DOHH2 (cell line): Measurements from ENCODE around the gene EGLN1.

Source experiments
- H3F3A ChIP-seq: fragments of 200-600 bp; sonication (generic), shearing (Covaris generic); 2 replicates; pipeline ENCODE4 v1.6.0; 2016; ENCODE audit warnings: antibody characterized with exemption, mild to moderate bottlenecking; ENCODE audit not compliant: control insufficient read depth, insufficient read depth
- H3K27ac ChIP-seq: fragments of 200-600 bp; sonication (generic); 2 replicates; pipeline ENCODE4 v1.5.1; 2014; ENCODE audit warnings: low read depth, mild to moderate bottlenecking, low read length, moderate library complexity
- H3K27me3 ChIP-seq: fragments of 200-600 bp; sonication (generic); 2 replicates; pipeline ENCODE4 v1.6.1; 2014; ENCODE audit warnings: mild to moderate bottlenecking, low read length, mixed read lengths; ENCODE audit not compliant: control insufficient read depth
- H3K36me3 ChIP-seq: fragments of 200-600 bp; sonication (generic); 2 replicates; pipeline ENCODE4 v1.6.1; 2014; ENCODE audit warnings: mild to moderate bottlenecking, low read length, moderate library complexity, mixed read lengths; ENCODE audit not compliant: control insufficient read depth
- H3K4me1 ChIP-seq: fragments of 200-600 bp; sonication (generic); 2 replicates; pipeline ENCODE4 v1.6.1; 2014; ENCODE audit warnings: mild to moderate bottlenecking, low read length, mixed read lengths; ENCODE audit not compliant: control insufficient read depth
- H3K4me2 ChIP-seq: fragments of 200-600 bp; sonication (generic); 2 replicates; pipeline ENCODE4 v1.6.0; 2014; ENCODE audit warnings: mild to moderate bottlenecking, low read length, moderate library complexity
- H3K4me3 ChIP-seq: fragments of 200-600 bp; sonication (generic); 2 replicates; pipeline ENCODE4 v1.5.1; 2014; ENCODE audit warnings: mild to moderate bottlenecking, low read length, mixed read lengths
- H3K79me2 ChIP-seq: fragments of 200-600 bp; sonication (generic); 2 replicates; pipeline ENCODE4 v1.6.1; 2014; ENCODE audit warnings: mild to moderate bottlenecking, low read length, mixed read lengths; ENCODE audit not compliant: control insufficient read depth
- H3K9me2 ChIP-seq: fragments of 200-600 bp; sonication (generic); replicated peaks from 2 replicates; pipeline ENCODE4 v1.6.1; 2014; ENCODE audit warnings: mild to moderate bottlenecking, low read length, mixed read lengths; ENCODE audit not compliant: control insufficient read depth
- H3K9me3 ChIP-seq: fragments of 200-600 bp; sonication (generic); 2 replicates; pipeline ENCODE4 v1.6.1; 2014; ENCODE audit warnings: antibody characterized with exemption, low read length, mixed read lengths; ENCODE audit not compliant: control insufficient read depth, insufficient read depth
- H4K20me1 ChIP-seq: fragments of 200-600 bp; sonication (generic); 2 replicates; pipeline ENCODE4 v1.6.0; 2014; ENCODE audit warnings: low read depth, mild to moderate bottlenecking, antibody characterized with exemption, low read length, moderate library complexity; ENCODE audit not compliant: control insufficient read depth, insufficient read depth
- EZH2phosphoT487 ChIP-seq: fragments of 200-600 bp; sonication (generic); IDR thresholded peaks from 2 replicates; pipeline ENCODE4 v1.6.1; 2017; ENCODE audit warnings: borderline replicate concordance, mild to moderate bottlenecking, antibody characterized with exemption, low read length, moderate library complexity, mixed read lengths
- TF ChIP-seq, protein P1 (sequence below): fragments of 200-600 bp; sonication (generic); IDR thresholded peaks from one replicate; pipeline ENCODE4 v1.5.1; 2014; ENCODE audit warnings: antibody characterized with exemption, mild to moderate bottlenecking, low read depth, low read length; ENCODE audit not compliant: poor library complexity, severe bottlenecking

The EGLN1 gene

DNA sequence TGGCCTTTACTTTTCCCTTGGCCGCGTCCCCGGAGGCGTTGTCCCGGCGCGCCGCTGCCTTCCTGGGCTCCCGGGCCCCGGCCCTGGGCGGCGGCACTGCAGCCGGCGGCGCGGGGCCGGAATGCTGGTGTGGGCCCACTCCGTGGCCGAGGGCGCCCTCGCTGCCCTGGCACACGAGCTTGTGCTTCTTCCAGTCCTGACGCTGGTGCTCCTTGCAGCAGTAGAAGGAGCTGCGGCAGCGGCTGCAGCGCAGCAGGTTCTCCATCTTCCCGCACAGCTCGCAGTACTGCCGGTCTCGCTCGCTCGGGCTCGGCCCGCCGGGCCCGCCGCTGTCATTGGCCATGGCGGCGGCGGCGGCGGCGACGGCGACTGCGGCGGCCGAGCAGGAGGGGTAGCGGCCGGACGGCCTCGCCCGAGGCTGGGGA is 529 bp downstream of the EGLN1 start:
- H3F3A ChIP-seq: peaks cover 5% of the 10 kb centered on the region; the same call in 1 of the 2 replicates
- H3K9me3 ChIP-seq: no peaks in the 10 kb centered on the region
- no peaks in the 10 kb centered on the region for H3K9me2 ChIP-seq
- peak overlapping the region; percentile 85 for H3K4me3 ChIP-seq
- peaks cover 47% of the 10 kb centered on the region for H3K79me2 ChIP-seq
- peak overlapping the region; percentile 55 for H3K27ac ChIP-seq
- TF ChIP-seq EZH2phosphoT487: no peak
- TF ChIP-seq, protein P1, sequence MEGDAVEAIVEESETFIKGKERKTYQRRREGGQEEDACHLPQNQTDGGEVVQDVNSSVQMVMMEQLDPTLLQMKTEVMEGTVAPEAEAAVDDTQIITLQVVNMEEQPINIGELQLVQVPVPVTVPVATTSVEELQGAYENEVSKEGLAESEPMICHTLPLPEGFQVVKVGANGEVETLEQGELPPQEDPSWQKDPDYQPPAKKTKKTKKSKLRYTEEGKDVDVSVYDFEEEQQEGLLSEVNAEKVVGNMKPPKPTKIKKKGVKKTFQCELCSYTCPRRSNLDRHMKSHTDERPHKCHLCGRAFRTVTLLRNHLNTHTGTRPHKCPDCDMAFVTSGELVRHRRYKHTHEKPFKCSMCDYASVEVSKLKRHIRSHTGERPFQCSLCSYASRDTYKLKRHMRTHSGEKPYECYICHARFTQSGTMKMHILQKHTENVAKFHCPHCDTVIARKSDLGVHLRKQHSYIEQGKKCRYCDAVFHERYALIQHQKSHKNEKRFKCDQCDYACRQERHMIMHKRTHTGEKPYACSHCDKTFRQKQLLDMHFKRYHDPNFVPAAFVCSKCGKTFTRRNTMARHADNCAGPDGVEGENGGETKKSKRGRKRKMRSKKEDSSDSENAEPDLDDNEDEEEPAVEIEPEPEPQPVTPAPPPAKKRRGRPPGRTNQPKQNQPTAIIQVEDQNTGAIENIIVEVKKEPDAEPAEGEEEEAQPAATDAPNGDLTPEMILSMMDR: no peak
- H3K4me1 ChIP-seq: peaks cover 35% of the 10 kb centered on the region
- peaks cover 16% of the 10 kb centered on the region for H3K27me3 ChIP-seq
- H3K4me2 ChIP-seq: peak overlapping the region; percentile 78
- peaks cover 20% of the 10 kb centered on the region for H3K36me3 ChIP-seq
- peaks cover 25% of the 10 kb centered on the region for H4K20me1 ChIP-seq

DNA sequence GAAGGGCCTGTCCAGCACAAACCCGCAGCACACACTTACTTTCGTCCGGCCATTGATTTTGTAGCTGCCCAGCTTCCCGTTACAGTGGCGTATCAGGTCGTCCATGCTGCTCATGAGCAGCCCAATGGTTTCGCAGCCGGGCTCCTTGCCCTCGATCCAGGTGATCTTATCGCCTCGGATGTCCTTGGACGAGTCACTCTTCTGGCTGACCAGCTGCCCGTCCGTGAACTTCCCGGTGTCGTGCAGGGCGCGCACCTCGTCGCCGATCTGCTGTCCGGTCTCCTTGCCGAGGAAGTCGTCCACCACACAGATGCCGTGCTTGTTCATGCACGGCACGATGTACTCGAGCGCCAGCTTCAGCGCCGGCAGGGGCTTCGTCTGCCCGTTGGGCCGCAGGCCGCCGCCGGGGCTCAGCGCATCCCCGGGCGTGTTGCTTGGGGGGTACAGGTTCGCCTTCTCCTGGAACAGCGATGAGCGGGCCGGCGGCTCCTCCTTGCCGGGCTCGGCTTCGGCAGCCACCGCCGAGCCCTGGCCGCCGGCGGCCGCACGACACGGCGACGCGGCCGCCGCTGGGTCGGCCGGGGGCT is 1.0 kb downstream of the EGLN1 start:
- Histone ChIP-seq H3K4me2 (peak overlapping the region; percentile 78), H3K4me1 (peaks cover 35% of the 10 kb centered on the region), H3K27ac (no peak overlapping the region; the same call in 1 of the 2 replicates), H4K20me1 (peaks cover 25% of the 10 kb centered on the region), H3K36me3 (peaks cover 20% of the 10 kb centered on the region), H3K4me3 (peak overlapping the region; percentile 85), H3K27me3 (peaks cover 13% of the 10 kb centered on the region; the same call in 1 of the 2 replicates), H3F3A (peaks cover 5% of the 10 kb centered on the region; the same call in 1 of the 2 replicates), H3K79me2 (peaks cover 52% of the 10 kb centered on the region), H3K9me2 (no peaks in the 10 kb centered on the region), H3K9me3 (no peaks in the 10 kb centered on the region)
- no peak for TF ChIP-seq EZH2phosphoT487

- peak overlapping the region; percentile 85 for H3K4me3 ChIP-seq
- H3K4me2 ChIP-seq: peak overlapping the region; percentile 78
- peaks cover 25% of the 10 kb centered on the region for H4K20me1 ChIP-seq
- peaks cover 35% of the 10 kb centered on the region for H3K4me1 ChIP-seq
- H3K9me2 ChIP-seq: no peaks in the 10 kb centered on the region
- H3K36me3 ChIP-seq: peaks cover 20% of the 10 kb centered on the region
- H3K27ac ChIP-seq: no peak overlapping the region
- peaks cover 5% of the 10 kb centered on the region; the same call in 1 of the 2 replicates for H3F3A ChIP-seq
- no peaks in the 10 kb centered on the region for H3K9me3 ChIP-seq
- peaks cover 58% of the 10 kb centered on the region for H3K79me2 ChIP-seq
- TF ChIP-seq EZH2phosphoT487: no peak
- TF ChIP-seq, protein P1: no peak
- H3K27me3 ChIP-seq: peaks cover 13% of the 10 kb centered on the region; the same call in 1 of the 2 replicates
These were observed 1.7 kb downstream of the EGLN1 start for GRCh38 chr1:231420299-231420958.
